OCI-LY1 (cell line): ENCODE data around the gene CNDP1.

ENCODE experiments used
- H2AFZ ChIP-seq: fragments of 200-600 bp; sonication (generic), shearing (Covaris generic); 2 replicates; pipeline ENCODE4 v1.6.0; 2014; ENCODE audit warnings: antibody characterized with exemption, mild to moderate bottlenecking, low read length
- H3F3A ChIP-seq: fragments of 200-600 bp; sonication (generic), shearing (Covaris generic); 2 replicates; pipeline ENCODE4 v1.6.0; 2014; ENCODE audit warnings: mild to moderate bottlenecking, antibody characterized with exemption, low read length, moderate library complexity; ENCODE audit not compliant: insufficient read depth
- H3K27ac ChIP-seq: fragments of 200-600 bp; sonication (generic); 2 replicates; pipeline ENCODE4 v1.5.1; 2014; ENCODE audit warnings: low read length, mixed run types, mild to moderate bottlenecking, low read depth; ENCODE audit not compliant: poor library complexity, severe bottlenecking
- H3K27me3 ChIP-seq: fragments of 200-600 bp; sonication (generic); 2 replicates; pipeline ENCODE4 v1.6.0; 2014; ENCODE audit warnings: antibody characterized with exemption, mild to moderate bottlenecking, low read length, moderate library complexity; ENCODE audit not compliant: insufficient read depth
- H3K36me3 ChIP-seq: fragments of 200-600 bp; sonication (generic); 2 replicates; pipeline ENCODE4 v1.6.1; 2014; ENCODE audit warnings: mild to moderate bottlenecking, antibody characterized with exemption, low read length, moderate library complexity, mixed read lengths; ENCODE audit not compliant: insufficient read depth
- H3K4me1 ChIP-seq: fragments of 200-600 bp; sonication (generic); 2 replicates; pipeline ENCODE4 v1.5.1; 2014; ENCODE audit warnings: mild to moderate bottlenecking, low read length, moderate library complexity; ENCODE audit not compliant: insufficient read depth, severe bottlenecking
- H3K4me2 ChIP-seq: fragments of 200-600 bp; sonication (generic), shearing (Covaris generic); 2 replicates; pipeline ENCODE4 v1.6.1; 2014; ENCODE audit warnings: low read length
- H3K4me3 ChIP-seq: fragments of 200-600 bp; sonication (generic); 2 replicates; pipeline ENCODE4 v1.5.1; 2014; ENCODE audit warnings: low read length, low read depth, mild to moderate bottlenecking, mixed read lengths; ENCODE audit not compliant: poor library complexity, severe bottlenecking
- H3K79me2 ChIP-seq: fragments of 200-600 bp; shearing (Covaris generic); 2 replicates; pipeline ENCODE4 v1.6.1; 2016; ENCODE audit warnings: mixed run types, low read length, mixed read lengths; ENCODE audit not compliant: insufficient read depth
- H3K9ac ChIP-seq: fragments of 200-600 bp; sonication (generic), shearing (Covaris generic); 2 replicates; pipeline ENCODE4 v1.6.1; 2014; ENCODE audit warnings: mild to moderate bottlenecking, low read length, mixed read lengths
- H3K9me2 ChIP-seq: fragments of 200-600 bp; sonication (generic), shearing (Covaris generic); 2 replicates; pipeline ENCODE4 v1.6.1; 2014; ENCODE audit warnings: low read depth, mild to moderate bottlenecking, low read length, mixed read lengths
- H3K9me3 ChIP-seq: fragments of 200-600 bp; shearing (Covaris generic); 2 replicates; pipeline ENCODE4 v1.6.1; 2014; ENCODE audit warnings: low read length, mixed read lengths
- H4K20me1 ChIP-seq: fragments of 200-600 bp; sonication (generic), shearing (Covaris generic); 2 replicates; pipeline ENCODE4 v1.6.0; 2016; ENCODE audit warnings: mild to moderate bottlenecking, low read length; ENCODE audit not compliant: insufficient read depth
- EZH2 ChIP-seq: fragments of 200-600 bp; sonication (generic), shearing (Covaris generic); IDR thresholded peaks from 2 replicates; pipeline ENCODE4 v1.8.0; 2017; ENCODE audit warnings: borderline replicate concordance, mixed run types, mild to moderate bottlenecking, antibody characterized with exemption, low read length, moderate library complexity, mixed read lengths
- TF ChIP-seq, protein P1 (sequence below): fragments of 200-600 bp; sonication (generic), shearing (Covaris generic); IDR thresholded peaks from 2 replicates; pipeline ENCODE4 v1.5.1; 2017; ENCODE audit warnings: mild to moderate bottlenecking, antibody characterized with exemption, low read length, moderate library complexity, mixed read lengths

The CNDP1 gene

DNA sequence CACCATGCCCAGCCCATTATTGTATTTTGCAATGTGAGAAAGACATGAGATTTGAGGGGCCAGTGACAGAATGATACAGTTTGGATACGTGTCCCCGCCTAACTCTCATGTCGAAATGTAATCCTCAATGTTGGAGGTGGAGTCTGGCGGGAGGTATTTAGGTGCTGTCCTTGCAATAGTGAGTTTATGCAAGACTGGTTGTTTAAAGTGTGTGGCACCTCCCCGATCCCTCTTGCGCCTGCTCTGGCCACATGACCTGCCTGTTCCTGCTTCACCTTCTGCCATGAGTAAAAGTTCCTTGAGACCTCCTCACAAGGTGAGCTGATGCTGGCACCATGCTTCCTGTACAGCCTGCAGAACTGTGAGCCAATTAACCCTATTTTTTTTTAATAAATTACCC lies 16.6 kb downstream of the CNDP1 start:
- Histone ChIP-seq H3K27me3 (no peaks in the 10 kb centered on the region; the same call in 1 of the 2 replicates), H3K4me2 (no peak overlapping the region), H3K4me1 (no peaks in the 10 kb centered on the region), H4K20me1 (no peaks in the 10 kb centered on the region), H3K9ac (no peak overlapping the region), H3F3A (no peaks in the 10 kb centered on the region), H3K27ac (no peak overlapping the region), H3K4me3 (no peak overlapping the region), H3K36me3 (no peaks in the 10 kb centered on the region; the same call in 1 of the 2 replicates), H3K9me3 (peaks cover 11% of the 10 kb centered on the region; the same call in 1 of the 2 replicates), H3K79me2 (no peaks in the 10 kb centered on the region), H2AFZ (no peak overlapping the region), H3K9me2 (no peaks in the 10 kb centered on the region)
- TF ChIP-seq, protein P1, sequence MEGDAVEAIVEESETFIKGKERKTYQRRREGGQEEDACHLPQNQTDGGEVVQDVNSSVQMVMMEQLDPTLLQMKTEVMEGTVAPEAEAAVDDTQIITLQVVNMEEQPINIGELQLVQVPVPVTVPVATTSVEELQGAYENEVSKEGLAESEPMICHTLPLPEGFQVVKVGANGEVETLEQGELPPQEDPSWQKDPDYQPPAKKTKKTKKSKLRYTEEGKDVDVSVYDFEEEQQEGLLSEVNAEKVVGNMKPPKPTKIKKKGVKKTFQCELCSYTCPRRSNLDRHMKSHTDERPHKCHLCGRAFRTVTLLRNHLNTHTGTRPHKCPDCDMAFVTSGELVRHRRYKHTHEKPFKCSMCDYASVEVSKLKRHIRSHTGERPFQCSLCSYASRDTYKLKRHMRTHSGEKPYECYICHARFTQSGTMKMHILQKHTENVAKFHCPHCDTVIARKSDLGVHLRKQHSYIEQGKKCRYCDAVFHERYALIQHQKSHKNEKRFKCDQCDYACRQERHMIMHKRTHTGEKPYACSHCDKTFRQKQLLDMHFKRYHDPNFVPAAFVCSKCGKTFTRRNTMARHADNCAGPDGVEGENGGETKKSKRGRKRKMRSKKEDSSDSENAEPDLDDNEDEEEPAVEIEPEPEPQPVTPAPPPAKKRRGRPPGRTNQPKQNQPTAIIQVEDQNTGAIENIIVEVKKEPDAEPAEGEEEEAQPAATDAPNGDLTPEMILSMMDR, result no peak

DNA sequence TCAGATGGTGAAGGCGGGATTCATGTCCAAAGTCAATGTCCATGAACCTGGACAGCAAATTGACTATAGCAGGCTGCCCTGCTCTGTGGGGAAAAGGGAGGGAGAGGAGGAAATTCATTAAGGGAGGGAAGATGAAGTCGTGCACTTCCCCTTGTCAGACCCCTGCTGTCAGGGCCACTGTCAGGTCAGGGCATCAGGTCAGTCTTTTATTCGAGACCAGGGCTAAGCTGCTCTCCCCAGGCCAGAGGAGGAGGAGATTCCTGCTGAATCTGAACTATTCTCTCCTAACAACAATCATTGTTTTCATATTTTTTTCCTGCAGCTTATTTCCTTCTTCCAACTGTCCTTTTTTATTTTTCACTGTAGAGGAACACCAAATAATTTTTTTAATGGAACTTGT lies 17.2 kb downstream of the CNDP1 start:
- no peak for TF ChIP-seq EZH2
- TF ChIP-seq, protein P1, result no peak
- Histone ChIP-seq H3K79me2 (no peaks in the 10 kb centered on the region), H3K27me3 (no peaks in the 10 kb centered on the region; the same call in 1 of the 2 replicates), H3K9me2 (no peaks in the 10 kb centered on the region), H3K4me3 (no peak overlapping the region), H3F3A (no peaks in the 10 kb centered on the region), H3K9ac (no peak overlapping the region), H3K4me2 (no peak overlapping the region), H2AFZ (no peak overlapping the region), H3K36me3 (no peaks in the 10 kb centered on the region; the same call in 1 of the 2 replicates), H4K20me1 (no peaks in the 10 kb centered on the region), H3K9me3 (peaks cover 11% of the 10 kb centered on the region; the same call in 1 of the 2 replicates), H3K4me1 (no peaks in the 10 kb centered on the region), H3K27ac (no peak overlapping the region)

DNA sequence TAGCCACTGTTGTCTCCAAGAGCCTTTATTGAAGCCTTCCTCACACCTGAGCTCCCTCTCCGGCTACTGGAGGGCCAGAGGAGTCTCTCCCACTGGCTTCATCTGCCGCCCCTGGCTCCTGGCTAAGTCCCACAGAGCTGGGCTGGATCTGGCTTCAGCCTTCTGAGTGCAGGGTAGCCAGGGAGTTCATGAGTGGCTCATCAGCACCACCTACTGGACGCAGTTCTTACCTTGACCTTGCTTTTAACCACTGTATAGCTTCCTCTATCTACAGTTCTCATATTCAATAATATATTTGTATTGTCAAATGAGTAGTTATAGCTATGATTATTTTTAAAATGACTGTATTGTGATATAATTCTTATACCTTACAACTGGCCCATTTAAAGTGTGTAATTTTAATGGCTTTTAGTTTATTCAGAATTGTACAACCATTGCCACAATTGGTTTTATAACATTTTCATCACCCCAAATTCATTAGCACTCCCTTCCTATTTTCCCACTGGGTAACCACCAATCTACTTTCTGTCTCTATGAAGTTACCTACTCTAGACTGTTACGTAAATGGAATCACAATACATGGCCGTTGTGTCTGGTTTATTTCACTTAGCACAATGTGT lies 17.7 kb downstream of the CNDP1 start:
- no peaks in the 10 kb centered on the region for H3K4me1 ChIP-seq
- H3K27ac ChIP-seq, result no peak overlapping the region
- no peaks in the 10 kb centered on the region for H3K9me2 ChIP-seq

More for the DNA sequence above, 17.7 kb downstream of the CNDP1 start:
- H3K9me3 ChIP-seq, result peaks cover 11% of the 10 kb centered on the region; the same call in 1 of the 2 replicates
- no peak overlapping the region for H3K4me3 ChIP-seq
- no peak overlapping the region for H3K4me2 ChIP-seq
- no peaks in the 10 kb centered on the region for H3K79me2 ChIP-seq
- no peak for TF ChIP-seq EZH2
- TF ChIP-seq, protein P1, result peak; percentile 80
- no peaks in the 10 kb centered on the region; the same call in 1 of the 2 replicates for H3K27me3 ChIP-seq
- no peaks in the 10 kb centered on the region for H3F3A ChIP-seq
- H2AFZ ChIP-seq, result no peak overlapping the region
- no peaks in the 10 kb centered on the region for H4K20me1 ChIP-seq
- H3K9ac ChIP-seq, result no peak overlapping the region
- no peaks in the 10 kb centered on the region; the same call in 1 of the 2 replicates for H3K36me3 ChIP-seq
